Vagina (tissue), 2 donors: ENCODE data around the gene ZNF562. TPM values are rescaled to one million over a fixed set of nuclear protein-coding genes. Genes with fewer than 3 reads are reported as not detected.
"Not testable (repeated sequence)": the region's sequence is repeated elsewhere in the genome, so short reads cannot be mapped to it uniquely, and the experiment has no call there.

Experiments used
- DNase-seq, 2 donors: peaks; one replicate each; pipeline ENCODE4 v3.0.0-alpha.2; 2017; ENCODE audit errors: extremely low spot score in 2 of 2
- H3K27ac ChIP-seq: fragments of 200-600 bp; sonication (generic); one replicate; pipeline ENCODE4 v1.5.1; 2019
- H3K27me3 ChIP-seq: fragments of 200-600 bp; sonication (generic); one replicate; pipeline ENCODE4 v1.5.1; 2019
- H3K36me3 ChIP-seq, 2 donors: fragments of 200-600 bp; sonication (generic); one replicate each; pipeline ENCODE4 v1.5.1; 2017 to 2019
- H3K4me1 ChIP-seq: fragments of 200-600 bp; sonication (generic); one replicate; pipeline ENCODE4 v1.5.1; 2019
- H3K4me3 ChIP-seq, 2 donors: fragments of 200-600 bp; sonication (generic); 1 replicate in 1 of 2; 2 replicates in 1 of 2; pipeline ENCODE4 v1.5.1; 2016 to 2019
- H3K9me3 ChIP-seq: fragments of 200-600 bp; sonication (generic); one replicate; pipeline ENCODE4 v1.5.1; 2019
- CTCF ChIP-seq, 3 experiments: fragments of 450-650 bp in 2 of 3; fragments of 200-600 bp in 1 of 3; sonication (generic) in 1 of 3; IDR thresholded peaks; one replicate each; pipeline ENCODE4 v1.5.1; 2017 to 2019; ENCODE audit warnings: antibody characterized with exemption in 3 of 3, mild to moderate bottlenecking in 2 of 3, moderate library complexity in 2 of 3
- POLR2A ChIP-seq, 2 donors: fragments of 450-650 bp; IDR thresholded peaks; one replicate each; pipeline ENCODE4 v1.6.1; 2017; ENCODE audit warnings: antibody characterized with exemption in 2 of 2, mild to moderate bottlenecking in 2 of 2, moderate library complexity in 2 of 2
- POLR2AphosphoS5 ChIP-seq, 2 donors: sonication (generic); formaldehyde crosslinking; IDR thresholded peaks; one replicate each; pipeline ENCODE4 v1.9.0; 2017; ENCODE audit warnings: antibody characterized with exemption in 2 of 2, mild to moderate bottlenecking in 2 of 2, low read depth in 1 of 2; ENCODE audit not compliant: insufficient read depth in 1 of 2
- intact Hi-C: fragments of 100-400 bp; cut with DNase I; formaldehyde crosslinking; loops from one replicate; pipeline ENCODE4 v1.15.1; 2023
- total RNA-seq: library from RNA; depleted of rRNA; stranded (reverse); fragments of >200 nt; gene quantifications from one replicate; pipeline ENCODE4 v1.2.3, GENCODE V29; 2016

ZNF562 gene
- total RNA-seq, 1 donor from 2014 or later = 36.3 TPM

DNA sequence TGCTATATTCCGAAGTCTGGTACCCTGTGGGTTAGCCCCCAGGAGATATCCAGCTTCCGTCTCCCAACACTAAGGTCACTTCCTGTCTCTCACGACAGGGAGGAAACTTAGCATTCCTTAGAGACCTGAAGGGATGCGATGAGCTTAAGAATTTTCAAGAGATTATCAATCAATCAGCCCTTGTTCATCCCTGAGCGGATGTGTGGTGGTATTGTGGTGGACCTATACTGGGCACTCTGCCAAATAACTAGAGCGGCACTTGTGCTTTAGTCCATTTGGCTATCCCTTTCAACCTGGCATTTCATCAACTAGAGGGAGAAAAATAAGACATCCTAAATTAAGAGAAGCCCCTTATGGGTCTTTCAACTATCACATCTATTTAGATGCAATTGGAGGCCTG is 30.9 kb upstream of the ZNF562 start:
- Histone ChIP-seq H3K36me3 (no peaks in the 10 kb centered on the region), H3K27me3 (no peaks in the 10 kb centered on the region), H3K4me3 (no peak overlapping the region), H3K27ac (no peak overlapping the region), H3K4me1 (no peaks in the 10 kb centered on the region), H3K9me3 (no peaks in the 10 kb centered on the region)
- DNase-seq = no peak
- intact Hi-C loops = no loop called here
- TF ChIP-seq POLR2AphosphoS5 (IDR thresholded peaks at IDR 0.05; ENCODE audit: insufficient read depth in 1 of 2, low read depth in 1 of 2) = no peak
- no peak for TF ChIP-seq CTCF (IDR thresholded peaks at IDR 0.05)
- TF ChIP-seq POLR2A (IDR thresholded peaks at IDR 0.05) = no peak

GRCh38 chr19:9702186-9702585 is 27.3 kb upstream of the ZNF562 start:
- H3K27ac ChIP-seq = no peak overlapping the region
- no peak for DNase-seq
- H3K4me1 ChIP-seq = no peaks in the 10 kb centered on the region
- H3K9me3 ChIP-seq = peaks cover 4% of the 10 kb centered on the region
- H3K4me3 ChIP-seq = no peak overlapping the region
- intact Hi-C loops = no loop called here
- no peaks in the 10 kb centered on the region for H3K36me3 ChIP-seq
- TF ChIP-seq CTCF (IDR thresholded peaks at IDR 0.05) (no peak), POLR2A (IDR thresholded peaks at IDR 0.05) (no peak), POLR2AphosphoS5 (IDR thresholded peaks at IDR 0.05; ENCODE audit: insufficient read depth in 1 of 2, low read depth in 1 of 2) (no peak)
- H3K27me3 ChIP-seq = no peaks in the 10 kb centered on the region

DNA sequence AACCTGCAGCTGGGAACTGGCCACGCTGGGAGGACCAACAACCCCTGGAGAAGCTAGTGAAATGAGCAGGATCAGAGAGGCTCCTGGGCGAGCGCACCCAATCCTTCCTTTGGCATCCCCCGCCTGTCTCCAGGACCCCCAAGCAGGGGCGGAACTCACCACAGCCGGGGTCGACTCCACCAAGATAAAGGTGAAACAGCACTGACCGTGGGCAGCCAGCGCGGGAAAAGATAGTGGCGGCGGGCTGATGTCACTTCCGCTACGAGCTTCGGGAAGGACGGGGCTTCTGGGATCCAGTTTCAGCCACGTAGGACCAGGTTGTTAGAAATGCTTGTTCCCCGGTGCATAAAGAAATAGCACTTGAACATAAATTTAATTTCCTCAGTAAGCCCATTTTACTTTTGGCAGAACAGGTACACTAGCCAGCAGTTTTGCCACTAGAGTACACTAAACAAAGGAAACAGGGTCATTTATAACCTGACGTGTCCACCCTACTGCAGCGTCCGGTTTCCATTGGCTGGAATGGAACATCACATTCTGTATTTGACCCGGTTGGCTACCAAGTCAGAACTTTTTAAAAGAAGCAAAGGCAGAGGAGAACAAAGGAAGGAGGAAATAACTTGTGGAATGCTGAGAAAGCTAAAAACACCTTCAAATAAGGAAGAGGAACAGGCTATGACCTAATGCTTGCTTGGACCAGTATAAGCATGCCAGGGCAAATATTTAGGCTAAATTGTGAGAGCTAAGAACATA is 25.5 kb upstream of the ZNF562 start:
- H3K27ac ChIP-seq = no peak overlapping the region
- TF ChIP-seq POLR2AphosphoS5 (IDR thresholded peaks at IDR 0.05; ENCODE audit: insufficient read depth in 1 of 2, low read depth in 1 of 2) = peak in 1 of 2 donors; percentile 39
- no peak for TF ChIP-seq CTCF (IDR thresholded peaks at IDR 0.05)
- no peak for TF ChIP-seq POLR2A (IDR thresholded peaks at IDR 0.05)
- no peak for DNase-seq
- no peaks in the 10 kb centered on the region for H3K27me3 ChIP-seq
- H3K36me3 ChIP-seq = no peaks in the 10 kb centered on the region
- intact Hi-C loops = no loop called here
- no peak overlapping the region for H3K4me3 ChIP-seq
- peaks cover 4% of the 10 kb centered on the region for H3K9me3 ChIP-seq
- H3K4me1 ChIP-seq = no peaks in the 10 kb centered on the region

DNA sequence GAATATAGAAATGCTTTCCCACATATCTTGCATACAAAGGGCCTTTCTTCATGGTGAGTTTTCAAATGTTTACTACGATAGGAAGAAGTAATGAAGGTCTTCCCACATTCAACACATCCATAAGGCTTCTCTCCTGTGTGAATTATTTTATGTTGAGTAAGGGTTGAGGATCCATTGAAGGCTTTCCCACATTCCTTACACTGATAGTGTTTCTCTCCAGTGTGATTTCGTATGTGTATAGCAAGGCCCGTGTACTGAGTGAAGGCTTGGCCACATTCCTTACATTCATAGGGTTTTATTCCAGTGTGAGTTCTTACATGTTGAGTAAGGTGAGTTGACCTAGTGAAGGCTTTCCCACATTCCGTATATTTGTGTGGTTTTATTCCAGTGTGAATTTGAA is 15.4 kb upstream of the ZNF562 start:
- H3K9me3 ChIP-seq, H3K4me1 ChIP-seq, H3K27me3 ChIP-seq, H3K4me3 ChIP-seq, H3K36me3 ChIP-seq, H3K27ac ChIP-seq, DNase-seq, intact Hi-C loops: not testable (repeated sequence)

DNA sequence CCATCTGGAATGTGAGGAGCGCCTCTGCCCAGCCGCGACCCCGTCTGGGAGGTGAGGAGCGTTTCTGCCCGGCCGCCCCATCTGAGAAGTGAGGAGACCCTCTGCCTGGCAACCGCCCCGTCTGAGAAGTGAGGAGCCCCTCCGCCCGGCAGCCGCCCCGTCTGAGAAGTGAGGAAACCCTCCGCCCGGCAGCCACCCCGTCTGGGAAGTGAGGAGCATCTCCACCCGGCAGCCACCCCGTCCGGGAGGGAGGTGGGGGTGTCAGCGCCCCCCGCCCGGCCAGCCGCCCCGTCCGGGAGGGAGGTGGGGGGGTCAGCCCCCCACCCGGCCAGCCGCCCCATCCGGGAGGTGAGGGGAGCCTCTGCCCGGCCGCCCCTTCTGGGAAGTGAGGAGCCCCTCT is 5.1 kb upstream of the ZNF562 start:
- intact Hi-C loops, H3K9me3 ChIP-seq, H3K4me1 ChIP-seq, H3K27ac ChIP-seq, DNase-seq, H3K27me3 ChIP-seq, H3K4me3 ChIP-seq, H3K36me3 ChIP-seq: not testable (repeated sequence)

- DNase-seq = not testable (repeated sequence)
Measured at GRCh38 chr19:9675358-9675901, 530 bp upstream of the ZNF562 start.

More at GRCh38 chr19:9675358-9675901, 530 bp upstream of the ZNF562 start:
- intact Hi-C loops, H3K27me3 ChIP-seq, H3K4me1 ChIP-seq: not testable (repeated sequence)
- peaks cover 0 to 19% of the 10 kb centered on the region in 2 donors for H3K36me3 ChIP-seq
- peak overlapping the region; percentile 90 for H3K27ac ChIP-seq
- peaks cover 11% of the 10 kb centered on the region for H3K9me3 ChIP-seq
- H3K4me3 ChIP-seq = peak overlapping the region; percentile 70 to 72
